Measurements from ENCODE around the gene BMPR1B.

- TF ChIP-seq CTCF (IDR thresholded peaks at IDR 0.05) (no peak), POLR2AphosphoS5 (IDR thresholded peaks at IDR 0.05; ENCODE audit: low read depth, low read length) (no peak)
Observed at GRCh38 chr4:94728056-94728766, 29.5 kb upstream of the BMPR1B start.
